Measurements from ENCODE around the gene CFAP73. TPM values are rescaled to one million over a fixed set of nuclear protein-coding genes. Genes with fewer than 3 reads are reported as not detected.
"Not testable (repeated sequence)": the region's sequence is repeated elsewhere in the genome, so short reads cannot be mapped to it uniquely, and the experiment has no call there.

The CFAP73 gene
- total RNA-seq, 1 experiment from 2014 or later = not detected

DNA sequence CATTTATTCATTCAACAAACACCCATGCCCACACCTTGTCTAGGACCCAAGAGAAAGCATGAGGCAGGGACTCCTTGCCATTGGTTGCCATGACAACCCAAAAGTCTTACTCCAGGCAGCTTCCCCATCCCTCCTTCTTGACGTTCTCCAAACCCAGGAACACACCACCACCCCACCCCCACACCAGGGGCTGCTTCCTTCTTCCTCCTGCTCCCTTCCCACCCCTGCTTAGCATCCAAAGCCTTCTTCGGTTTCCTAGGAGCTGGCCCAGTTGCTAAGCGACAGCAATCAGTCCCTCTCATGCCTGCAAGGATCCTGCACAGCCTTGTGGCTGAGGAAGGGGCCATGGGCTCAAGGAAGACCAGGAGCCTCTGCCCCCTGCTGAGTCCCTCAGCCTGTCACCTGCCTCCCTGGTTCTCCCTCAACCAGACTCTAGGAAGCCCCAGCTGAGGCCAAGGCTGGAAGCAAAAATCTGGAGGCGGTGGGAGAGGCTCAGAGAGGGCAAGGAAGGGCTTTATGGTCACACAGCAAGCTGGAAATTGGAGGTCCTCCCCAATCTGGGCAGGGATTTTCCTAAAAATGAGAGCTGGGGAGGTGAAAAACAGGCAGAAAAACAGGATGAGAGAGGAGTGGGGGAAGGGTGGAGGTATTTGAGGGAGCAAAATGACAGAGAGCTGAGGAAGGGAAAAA lies 29.4 kb upstream of the CFAP73 start:
- no peak for DNase-seq (ENCODE audit: low read depth)

DNA sequence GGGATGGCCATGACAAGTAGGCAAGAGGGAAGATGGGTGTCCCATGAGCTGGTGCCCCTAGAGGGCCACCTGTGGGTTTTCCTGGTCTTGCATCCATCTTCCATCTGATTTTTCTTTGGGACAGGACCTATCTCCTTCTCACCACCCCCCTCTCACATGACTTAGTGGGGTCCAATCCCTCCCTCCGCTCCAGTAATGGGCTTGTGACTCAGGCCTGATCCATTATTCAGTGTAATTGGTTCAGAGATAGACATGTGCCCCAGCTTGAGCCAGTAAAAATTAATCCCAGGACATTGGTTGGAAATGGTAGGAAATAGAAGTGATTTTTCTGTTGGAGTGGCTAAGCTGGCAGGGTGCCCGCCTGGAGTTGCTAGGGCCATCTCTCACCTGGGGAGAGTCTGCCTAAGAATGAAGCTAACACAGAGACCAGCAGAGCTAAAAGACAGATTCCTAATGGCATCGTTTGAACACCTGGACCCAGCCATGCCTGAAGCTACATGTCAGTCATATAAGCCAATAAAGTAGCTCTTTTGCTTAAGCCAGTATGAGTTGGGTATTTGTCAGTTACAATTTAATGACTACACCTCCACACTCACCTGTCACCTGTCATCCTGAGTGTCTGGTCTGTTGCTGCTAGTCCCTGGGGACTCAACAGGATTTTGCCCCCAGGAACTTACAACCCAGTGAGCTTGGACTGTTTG lies 28.7 kb upstream of the CFAP73 start:
- no peak for DNase-seq (ENCODE audit: low read depth)

DNA sequence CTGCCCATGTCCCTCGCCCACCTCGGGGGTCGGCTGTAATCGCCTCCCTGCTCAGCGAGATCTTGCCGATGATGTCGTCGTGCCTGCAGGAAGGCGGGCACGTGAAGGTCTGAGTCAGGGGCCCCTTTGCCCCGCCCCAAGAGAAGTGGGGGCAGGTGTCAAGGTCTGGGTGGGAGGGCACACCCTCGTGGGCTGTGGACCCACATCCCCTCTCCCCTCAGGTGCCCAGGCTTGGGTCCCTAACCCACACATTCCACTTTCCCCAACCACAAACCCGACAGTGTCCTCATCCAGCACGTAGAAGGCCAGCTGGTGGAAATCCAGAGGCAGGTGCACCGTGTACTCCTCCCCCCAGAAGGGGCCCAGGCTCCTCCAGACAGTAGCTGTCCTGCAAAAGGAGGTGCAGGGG lies 21.7 kb upstream of the CFAP73 start:
- DNase-seq (ENCODE audit: low read depth) = no peak

DNA sequence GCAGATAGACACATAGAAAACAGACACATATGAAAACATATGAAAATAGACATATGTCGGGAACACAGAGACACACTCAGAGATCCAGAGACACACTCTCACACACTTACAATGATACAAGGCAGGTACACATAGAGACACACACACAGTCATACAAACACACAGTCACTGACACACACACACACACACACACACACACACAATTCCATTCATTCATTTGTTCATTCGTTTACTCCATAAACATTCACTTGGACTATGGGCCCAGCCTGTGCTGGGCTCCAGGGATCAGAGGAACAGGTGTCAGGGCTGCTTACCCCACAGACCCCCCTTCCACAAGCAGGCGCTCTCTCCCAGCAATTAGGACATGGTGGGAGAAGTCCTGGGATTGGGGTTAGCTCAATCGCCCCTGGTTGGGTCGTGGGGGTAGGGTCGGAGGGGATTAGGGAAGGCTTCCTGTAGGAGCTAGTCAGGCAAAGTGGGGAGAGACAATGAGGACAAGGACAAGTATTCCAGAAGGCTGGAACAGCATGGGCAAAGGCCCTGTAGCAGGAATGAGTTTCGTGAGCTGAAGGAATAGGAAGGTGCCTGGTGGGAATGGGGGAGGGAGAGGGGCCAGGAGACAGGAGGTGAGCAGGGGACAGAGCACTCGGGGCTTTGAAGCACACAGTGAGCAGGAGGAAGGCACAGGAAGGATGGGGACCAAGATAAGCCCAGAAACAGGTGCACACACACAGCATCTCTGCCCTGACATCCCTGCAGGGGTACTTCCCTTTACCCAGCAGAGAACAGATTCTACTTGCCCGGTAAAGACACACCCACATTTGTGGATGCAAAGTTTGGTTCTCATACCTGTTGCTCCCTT lies 20.5 kb upstream of the CFAP73 start:
- no peak for DNase-seq (ENCODE audit: low read depth)

DNA sequence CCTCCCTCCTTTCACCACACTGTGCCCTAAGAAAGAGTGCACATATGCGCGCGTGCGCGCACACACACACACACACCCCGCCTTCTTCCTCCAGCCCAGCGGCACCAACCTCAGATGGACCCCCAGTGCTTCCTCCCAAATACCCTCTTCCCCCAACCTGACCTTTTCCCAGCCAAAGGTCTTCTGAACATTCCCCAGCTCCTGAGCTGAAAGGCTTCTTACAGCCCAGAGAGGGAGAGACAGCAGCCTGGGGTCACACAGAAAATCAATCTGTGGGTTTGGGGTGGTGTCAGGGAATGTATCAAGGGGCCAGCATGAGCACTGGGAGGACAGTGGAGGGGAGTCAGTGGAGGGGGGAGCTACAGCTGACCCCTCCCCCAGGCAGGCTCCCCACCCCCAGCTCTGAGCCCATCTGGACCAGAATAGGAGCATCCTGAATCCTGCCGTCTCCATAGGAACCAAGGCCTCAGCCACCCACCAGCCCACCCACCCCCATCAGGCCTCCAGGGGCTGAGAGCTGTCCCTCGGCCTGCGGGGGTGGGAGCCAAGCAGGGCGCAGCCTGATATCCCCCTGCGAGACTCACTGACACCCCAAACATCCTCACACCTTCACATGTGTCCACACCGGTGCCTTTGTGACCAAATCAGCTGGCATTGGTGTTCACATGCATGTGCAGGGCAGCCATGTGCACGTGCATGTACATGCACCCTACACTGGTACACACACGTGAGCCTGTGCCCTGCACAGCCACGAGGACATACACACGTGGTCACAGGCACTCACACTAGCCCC lies 19.7 kb upstream of the CFAP73 start:
- DNase-seq (ENCODE audit: low read depth) = no peak

DNA sequence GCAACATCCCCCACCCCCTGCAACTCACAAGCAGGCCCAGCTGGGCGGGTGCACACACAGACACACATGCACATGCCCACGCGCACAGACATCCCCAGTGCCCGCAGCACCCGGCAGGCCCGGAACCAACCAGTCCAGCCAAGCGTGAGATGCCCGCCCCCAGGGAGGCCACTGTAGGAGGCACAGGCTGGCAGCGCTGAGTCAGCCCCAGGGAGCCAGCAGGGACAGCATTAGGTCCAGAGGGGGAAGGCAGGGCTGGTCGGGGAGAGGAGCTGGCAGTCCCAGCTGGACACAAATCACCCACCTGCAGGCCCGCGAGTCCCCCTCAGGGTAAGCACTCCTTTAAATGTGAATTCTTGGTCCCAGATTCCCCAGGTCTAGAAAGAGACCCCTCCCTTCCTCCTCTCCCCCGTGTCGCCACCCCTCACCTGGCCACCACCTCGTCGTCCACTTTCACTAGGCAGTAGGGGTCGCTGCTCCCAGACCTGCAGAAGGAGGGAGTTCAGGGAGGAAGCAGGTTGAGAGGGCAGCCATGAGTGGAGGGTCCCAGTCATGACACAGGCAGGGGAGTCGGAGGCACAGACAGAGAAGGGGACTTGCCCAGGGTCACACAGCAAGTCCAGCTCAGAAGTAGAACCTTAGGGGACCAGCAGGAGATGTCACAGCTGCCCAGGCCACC lies 18.9 kb upstream of the CFAP73 start:
- peak; percentile 68 for DNase-seq (ENCODE audit: low read depth)

DNA sequence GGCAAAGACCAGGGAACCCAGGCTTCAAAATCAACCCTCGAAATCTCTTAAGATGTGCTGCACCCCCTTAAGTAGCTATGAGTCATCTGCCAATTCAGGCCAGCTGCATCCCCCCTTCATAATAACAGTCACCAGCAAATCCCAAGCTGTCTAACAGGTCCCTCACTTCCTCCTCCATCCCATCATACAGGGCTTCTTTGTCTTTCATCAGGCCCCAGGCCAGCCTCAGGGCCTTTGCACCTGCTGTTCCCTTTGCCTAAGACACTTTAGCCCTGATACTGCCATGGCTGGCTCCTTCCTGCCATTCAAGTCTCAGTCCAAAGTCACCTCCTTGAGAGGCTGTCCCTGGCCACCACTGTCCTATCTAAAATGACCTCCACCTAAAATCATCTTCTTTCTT lies 18.0 kb upstream of the CFAP73 start:
- DNase-seq (ENCODE audit: low read depth) = no peak

DNA sequence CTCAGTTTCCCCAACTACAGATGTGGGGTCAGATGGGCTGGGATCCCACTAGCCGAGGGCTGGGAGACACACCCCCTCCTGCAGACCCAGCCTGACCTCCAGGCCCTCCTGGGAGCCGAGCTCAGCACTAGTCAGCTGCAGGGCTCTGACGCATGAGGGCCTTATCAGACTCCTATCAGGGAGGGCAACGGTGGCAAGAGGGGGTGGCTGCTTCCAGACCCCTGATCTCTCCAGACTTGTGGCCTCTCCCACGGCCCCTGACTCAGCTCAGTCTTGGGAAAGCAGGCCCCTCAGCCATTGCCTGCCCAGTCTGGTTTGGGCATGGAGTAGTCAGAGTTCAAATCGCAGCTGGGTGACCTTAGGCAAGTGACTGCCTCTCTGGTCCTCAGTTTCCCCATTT lies 16.5 kb upstream of the CFAP73 start:
- DNase-seq (ENCODE audit: low read depth) = no peak

DNA sequence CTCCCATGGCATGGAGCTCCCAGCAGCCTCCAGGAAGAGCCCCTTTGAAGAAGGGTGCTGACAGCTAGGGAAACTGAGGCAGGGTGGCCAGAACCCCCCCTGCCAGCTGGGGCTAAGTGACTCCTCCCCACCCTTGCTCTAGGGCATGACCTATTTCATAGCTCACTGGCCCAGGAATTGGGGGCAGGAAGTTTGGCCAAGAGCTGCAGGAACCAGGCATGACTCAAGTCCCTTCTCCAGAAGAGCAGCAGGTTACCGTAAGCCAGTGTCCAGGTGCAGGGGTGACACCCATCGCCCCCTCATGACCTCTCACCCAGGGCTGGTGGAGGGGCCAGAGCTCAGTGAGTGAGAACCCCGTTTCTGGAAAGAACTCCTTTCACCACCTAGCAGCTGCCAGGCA lies 15.9 kb upstream of the CFAP73 start:
- no peak for DNase-seq (ENCODE audit: low read depth)

DNA sequence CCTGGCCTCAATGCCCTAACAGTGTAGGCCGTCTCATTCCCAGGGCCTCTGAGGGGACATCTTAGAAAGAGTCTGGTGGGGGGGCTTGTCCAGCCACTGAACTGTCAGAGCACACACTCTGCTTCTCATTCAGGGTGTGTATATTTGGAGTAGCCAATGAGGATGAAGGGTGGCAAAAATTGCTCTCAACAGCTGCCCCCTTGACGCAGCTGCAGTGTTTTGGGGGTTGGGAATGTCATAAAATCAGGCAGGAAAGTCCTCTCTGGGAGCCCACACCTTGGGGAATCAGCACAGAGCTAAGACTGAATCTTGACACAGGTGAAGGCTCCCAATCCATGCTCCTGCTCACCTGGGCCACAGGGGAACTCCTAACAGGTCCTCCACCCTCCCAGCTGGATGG lies 15.5 kb upstream of the CFAP73 start:
- no peak for DNase-seq (ENCODE audit: low read depth)

DNA sequence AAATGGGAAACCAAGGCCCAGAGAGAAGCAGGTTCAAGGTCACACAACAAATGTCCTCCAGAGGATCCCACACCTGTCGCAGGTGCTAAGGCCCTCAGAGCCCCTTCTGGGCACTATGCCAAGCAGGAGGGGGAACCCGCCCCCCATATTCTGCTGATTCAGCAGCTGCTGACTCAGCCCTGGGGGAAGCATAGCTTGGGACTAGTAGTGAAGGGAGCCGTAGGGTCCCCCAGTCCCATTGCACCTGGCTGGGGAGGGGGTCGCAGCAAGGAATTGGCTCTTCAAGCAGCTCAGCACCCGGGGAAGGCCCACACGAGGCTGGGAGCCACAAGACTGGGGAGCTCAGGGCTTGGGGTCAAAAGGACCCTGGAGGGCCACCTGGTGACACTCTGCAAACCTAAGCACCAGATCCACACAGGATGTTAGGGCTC lies 15.0 kb upstream of the CFAP73 start:
- no peak for DNase-seq (ENCODE audit: low read depth)

DNA sequence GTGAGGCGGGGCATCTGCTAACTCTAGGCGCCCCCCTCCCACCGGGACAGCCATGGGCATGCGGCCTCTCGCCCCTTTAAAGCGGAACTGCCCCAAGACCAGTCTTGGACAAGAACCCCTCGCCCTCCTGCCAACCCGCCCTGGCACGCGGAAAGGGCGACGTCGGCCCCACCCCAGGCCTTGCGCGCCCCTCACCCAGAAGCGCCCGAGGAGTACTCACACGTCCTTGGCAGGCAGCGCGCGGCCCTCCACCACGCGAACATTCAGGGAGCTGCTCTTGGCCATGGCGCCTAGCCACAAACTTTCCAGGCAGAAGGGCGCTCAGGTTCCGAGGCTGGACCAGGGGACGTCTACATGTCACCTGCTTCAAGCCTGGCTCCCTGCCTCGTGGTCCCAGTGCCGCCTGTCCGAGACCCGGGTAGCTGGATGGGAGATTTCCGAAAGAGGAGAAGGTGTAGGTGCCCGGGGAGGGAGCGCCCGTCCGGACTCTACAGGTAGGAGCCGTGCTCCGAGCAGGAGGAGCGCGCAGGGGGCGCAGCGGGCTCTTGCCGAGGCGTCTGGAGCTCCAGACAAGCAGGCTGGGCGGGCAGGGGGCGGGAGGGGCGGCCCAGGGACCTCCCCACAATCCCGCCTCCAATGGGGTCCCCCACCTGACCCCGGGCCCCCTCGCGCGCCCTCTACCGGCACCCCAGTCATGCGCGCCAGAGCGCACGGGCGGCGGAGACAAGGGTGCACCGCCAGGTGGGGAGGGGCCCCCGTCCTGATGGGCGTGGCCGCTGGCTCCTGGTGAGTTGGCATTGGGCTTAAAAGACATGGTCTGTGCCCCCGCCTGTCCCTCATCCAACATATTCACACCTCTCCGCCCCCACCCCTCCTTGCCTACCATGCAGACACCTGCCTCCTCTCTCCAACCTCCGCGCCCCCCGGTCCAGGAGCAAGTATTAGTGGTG lies 14.1 kb upstream of the CFAP73 start, which contains the start of gene RASAL1:
Gene RASAL1, minus strand, starts transcription at position 584 of the 950 bp plus-strand sequence. Its CDS starts 299 bp downstream, at position 285.
- peak; percentile 76 for DNase-seq (ENCODE audit: low read depth)

DNA sequence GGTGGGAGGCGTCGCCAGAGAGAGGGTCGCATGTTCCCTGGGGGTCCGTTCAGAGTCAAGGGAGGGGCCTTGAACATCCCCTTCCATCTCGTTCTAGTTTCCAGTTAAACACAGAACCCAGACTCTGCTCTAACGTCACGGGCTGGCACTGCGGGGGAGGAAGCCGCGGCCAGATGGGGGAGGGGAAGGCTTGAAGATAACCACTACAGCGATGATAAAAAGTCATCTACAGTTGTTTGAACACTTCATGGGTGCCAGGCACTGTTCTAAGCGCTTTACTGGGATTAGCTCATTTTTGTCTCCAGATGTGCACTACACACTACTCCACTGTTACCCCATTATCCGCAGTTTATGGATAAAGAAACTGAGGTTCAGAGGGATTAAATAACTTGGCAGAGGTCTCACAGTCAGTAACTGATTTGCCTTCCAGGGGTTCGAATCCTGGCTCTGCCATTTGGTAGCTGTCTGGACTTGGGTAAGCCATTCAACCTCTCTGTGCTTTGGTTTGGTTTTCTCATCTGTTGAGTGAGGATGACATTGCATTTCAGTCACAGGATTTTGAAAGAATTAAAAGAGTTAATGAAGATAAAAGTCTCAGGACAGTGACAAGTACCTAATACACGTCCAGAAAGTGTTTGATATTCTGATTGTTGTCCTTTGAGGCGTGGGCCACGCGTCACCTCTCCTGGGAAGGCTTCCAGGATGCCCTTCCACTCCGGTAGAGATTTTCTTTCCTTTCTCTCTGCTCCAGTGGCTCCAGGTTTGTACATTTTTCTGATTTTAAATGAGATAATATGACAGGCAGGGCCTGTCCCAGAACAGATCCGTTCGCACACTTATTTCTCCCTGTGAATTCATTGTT lies 13.2 kb upstream of the CFAP73 start:
- DNase-seq (ENCODE audit: low read depth) = peak; percentile 59

DNA sequence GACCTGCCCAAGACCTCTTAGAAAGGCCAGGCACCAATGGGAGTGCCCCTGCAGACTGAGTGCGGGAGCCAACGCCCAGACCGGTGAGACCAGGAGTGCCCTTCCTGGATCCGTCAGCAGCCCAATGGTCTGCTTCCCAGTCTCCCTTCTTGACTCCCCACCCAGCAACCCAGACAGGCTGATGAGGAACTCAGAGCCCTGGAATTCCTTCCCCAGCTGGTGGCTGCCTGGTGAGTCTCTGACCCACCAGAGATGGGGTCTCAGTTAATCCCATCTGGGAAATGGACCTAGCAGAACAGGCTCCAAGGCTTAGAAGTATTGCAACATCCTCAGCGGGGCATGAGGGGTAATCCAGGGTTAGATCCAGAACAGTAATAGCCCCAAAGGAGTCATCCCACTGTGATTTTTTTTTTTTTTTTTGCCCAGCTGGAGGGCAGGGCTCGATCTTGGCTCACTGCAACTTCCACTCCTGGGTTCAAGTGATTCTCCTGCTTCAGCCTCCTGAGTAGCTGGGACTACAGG lies 12.5 kb upstream of the CFAP73 start:
- DNase-seq (ENCODE audit: low read depth) = no peak

DNA sequence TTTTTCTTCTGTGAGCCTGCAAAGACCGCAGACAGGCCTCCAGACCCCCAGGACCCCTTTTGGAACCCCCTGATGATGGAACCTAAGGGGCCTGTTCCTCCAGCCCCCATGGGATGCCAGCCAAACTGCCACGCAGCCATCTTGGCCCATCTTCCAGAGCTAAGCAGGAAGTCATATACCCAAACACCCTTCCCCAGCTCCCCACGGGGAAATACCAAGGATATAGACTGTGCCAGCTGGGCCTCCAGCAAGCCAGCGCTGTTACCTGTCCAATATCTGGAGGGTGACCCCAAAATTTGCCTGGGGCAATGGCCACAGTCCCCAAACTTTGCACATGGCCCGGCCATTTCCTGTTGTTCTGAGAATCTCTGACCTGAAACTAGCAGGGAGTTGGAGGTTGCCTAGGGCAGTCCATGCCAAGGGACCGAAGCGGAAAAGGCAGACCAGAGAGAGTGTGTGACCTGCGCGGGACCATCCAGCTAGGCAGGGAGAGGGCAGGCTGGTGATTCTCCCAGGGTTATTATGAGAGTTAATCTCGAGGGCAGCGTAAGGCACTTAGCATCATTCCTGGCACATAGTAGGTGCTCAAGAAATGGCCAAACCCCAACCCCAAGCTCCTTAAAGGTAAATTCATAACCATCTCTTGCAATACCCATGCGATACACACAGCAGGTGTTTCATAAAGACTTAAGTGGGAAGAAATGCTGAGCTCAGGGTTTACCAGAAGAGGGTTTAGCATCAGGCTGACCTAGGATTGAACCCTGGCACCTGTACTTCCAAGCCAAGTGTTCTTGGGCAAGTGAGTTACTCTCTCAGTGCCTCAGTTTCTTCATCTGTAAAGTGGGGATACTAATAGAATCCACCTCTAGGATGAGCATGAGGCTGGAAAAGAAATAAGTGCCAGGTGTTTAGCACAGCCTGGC lies 11.4 kb upstream of the CFAP73 start:
- DNase-seq (ENCODE audit: low read depth) = no peak

DNA sequence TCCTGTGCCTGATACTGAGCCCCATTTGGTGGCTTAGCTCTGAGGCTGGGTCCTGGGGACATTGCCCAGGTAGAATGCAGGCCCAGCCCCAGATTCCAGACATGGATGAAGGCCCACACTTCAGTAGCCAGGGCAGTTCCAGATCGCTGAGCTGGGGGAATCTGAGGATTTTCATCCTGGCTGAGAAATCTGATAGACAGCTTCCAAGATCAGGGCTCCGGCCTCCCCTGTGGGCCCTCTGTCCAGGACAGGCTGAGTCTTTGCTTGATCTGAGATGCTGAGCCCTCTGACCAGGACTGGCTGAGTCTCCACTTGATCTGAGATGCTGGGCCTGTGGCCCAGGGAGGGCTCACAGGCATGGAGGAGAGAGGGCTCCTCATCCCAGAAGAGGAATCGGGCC lies 10.7 kb upstream of the CFAP73 start:
- DNase-seq (ENCODE audit: low read depth) = no peak

DNA sequence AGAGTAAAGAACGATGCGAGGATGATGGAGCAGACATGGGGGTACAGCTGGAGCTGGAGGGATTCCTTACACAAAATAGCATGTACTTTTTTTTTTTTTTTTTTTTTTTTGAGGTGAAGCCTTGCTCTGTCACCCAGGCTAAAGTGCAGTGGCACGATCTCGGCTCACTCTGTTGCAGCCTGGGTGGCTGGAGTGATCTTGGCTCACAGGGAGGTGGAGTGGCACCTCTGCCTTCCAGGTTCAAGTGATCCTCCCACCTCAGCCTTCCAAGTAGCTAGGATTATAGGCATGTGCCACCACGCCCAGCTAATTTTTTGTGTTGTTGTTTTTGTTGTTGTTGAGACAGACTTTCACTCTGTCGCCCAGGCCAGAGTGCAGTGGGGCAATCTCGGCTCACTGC lies 8.8 kb upstream of the CFAP73 start:
- DNase-seq (ENCODE audit: low read depth) = no peak

DNA sequence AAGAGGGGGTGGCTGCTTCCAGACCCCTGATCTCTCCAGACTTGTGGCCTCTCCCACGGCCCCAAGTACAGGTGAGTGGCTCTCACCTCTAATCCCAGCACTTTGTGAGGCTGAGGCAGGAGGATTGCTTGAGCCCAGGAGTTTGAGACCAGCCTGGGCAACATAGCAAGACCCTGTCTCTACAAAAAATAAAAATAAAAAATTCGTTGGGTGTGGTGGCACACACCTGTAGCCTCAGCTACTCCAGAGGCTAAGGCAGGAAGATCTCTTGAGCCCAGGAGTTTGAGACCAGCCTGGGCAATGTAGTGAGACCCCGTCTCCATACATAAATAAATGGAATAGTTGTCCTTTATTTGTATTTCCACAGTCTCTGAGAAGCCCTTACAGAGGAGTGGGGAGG lies 7.8 kb upstream of the CFAP73 start:
- DNase-seq (ENCODE audit: low read depth) = not testable (repeated sequence)
